ENCODE results near the gene ZBED4.

ZBED4 gene

GRCh38 chr22:49936018-49936972 lies 82.7 kb downstream of the ZBED4 start:
- DNase-seq (ENCODE audit: low spot score) = peak; percentile 97

- DNase-seq (ENCODE audit: low spot score) = peak; percentile 67
Measured at GRCh38 chr22:49936973-49937757, 83.5 kb downstream of the ZBED4 start.

- peak; percentile 91 for DNase-seq (ENCODE audit: low spot score)
Measured at GRCh38 chr22:49937758-49938564, 84.3 kb downstream of the ZBED4 start.

- DNase-seq (ENCODE audit: low spot score) = no peak
Measured at GRCh38 chr22:49938565-49939136, 85.0 kb downstream of the ZBED4 start.
